Vagina (tissue), 2 donors: ENCODE data around the gene HOPX.

Source experiments
- POLR2A ChIP-seq, 2 donors: fragments of 450-650 bp; IDR thresholded peaks; one replicate each; pipeline ENCODE4 v1.6.1; 2017; ENCODE audit warnings: antibody characterized with exemption in 2 of 2, mild to moderate bottlenecking in 2 of 2, moderate library complexity in 2 of 2
- TF ChIP-seq, protein P1 (sequence below), 3 experiments: fragments of 450-650 bp in 2 of 3; fragments of 200-600 bp in 1 of 3; sonication (generic) in 1 of 3; IDR thresholded peaks; one replicate each; pipeline ENCODE4 v1.5.1; 2017 to 2019; ENCODE audit warnings: antibody characterized with exemption in 3 of 3, mild to moderate bottlenecking in 2 of 3, moderate library complexity in 2 of 3

DNA sequence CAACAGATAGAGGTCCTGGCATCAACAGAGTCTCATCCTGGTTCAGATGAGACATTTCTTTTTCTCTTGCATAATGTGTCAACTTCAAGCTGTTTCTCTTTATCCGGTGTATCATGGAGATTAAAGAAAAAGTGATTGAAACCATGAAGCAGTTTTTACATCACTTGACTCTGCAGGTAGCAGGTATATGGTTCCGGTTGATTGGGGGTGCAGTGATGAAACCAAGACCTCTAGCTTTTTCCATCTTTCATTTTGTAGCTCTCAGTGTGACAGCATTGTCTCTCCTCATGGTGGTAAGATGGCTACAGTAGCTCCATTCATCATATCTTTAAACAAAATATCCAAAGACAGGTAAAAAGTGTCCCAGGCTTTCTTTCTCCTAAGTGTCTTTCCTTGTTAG, 2.4 kb upstream of the HOPX start:
- TF ChIP-seq, protein P1, sequence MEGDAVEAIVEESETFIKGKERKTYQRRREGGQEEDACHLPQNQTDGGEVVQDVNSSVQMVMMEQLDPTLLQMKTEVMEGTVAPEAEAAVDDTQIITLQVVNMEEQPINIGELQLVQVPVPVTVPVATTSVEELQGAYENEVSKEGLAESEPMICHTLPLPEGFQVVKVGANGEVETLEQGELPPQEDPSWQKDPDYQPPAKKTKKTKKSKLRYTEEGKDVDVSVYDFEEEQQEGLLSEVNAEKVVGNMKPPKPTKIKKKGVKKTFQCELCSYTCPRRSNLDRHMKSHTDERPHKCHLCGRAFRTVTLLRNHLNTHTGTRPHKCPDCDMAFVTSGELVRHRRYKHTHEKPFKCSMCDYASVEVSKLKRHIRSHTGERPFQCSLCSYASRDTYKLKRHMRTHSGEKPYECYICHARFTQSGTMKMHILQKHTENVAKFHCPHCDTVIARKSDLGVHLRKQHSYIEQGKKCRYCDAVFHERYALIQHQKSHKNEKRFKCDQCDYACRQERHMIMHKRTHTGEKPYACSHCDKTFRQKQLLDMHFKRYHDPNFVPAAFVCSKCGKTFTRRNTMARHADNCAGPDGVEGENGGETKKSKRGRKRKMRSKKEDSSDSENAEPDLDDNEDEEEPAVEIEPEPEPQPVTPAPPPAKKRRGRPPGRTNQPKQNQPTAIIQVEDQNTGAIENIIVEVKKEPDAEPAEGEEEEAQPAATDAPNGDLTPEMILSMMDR (IDR thresholded peaks at IDR 0.05): no peak
- no peak for TF ChIP-seq POLR2A (IDR thresholded peaks at IDR 0.05)
